K562 (cell line): Measurements from ENCODE around the gene RCL1.

ENCODE experiments used
- GABPA ChIP-seq: fragments of 200-800 bp; sonication (Bioruptor generic); conservative IDR thresholded peaks from 2 replicates; pipeline ENCODE4 v1.6.1; 2016; ENCODE audit warnings: low read depth, missing genetic modification characterization, missing compliant biosample characterization
- GTF2F1 ChIP-seq: IDR thresholded peaks from 2 replicates; pipeline ENCODE4 v1.6.1; 2011; ENCODE audit warnings: low read depth, low read length, improper control_type of control experiment
- KLF1 ChIP-seq: fragments of 450-650 bp; IDR thresholded peaks from 2 replicates; pipeline ENCODE4 v1.6.1; 2016; ENCODE audit warnings: missing genetic modification characterization, missing compliant biosample characterization
- POLR2A ChIP-seq: fragments of 450-650 bp; conservative IDR thresholded peaks from 2 replicates; pipeline ENCODE4 v1.6.1; 2016
- USF1 ChIP-seq: sonication (generic); formaldehyde crosslinking; IDR thresholded peaks from 2 replicates; pipeline ENCODE4 v1.9.0; 2022; ENCODE audit warnings: mild to moderate bottlenecking, missing genetic modification reagents

DNA sequence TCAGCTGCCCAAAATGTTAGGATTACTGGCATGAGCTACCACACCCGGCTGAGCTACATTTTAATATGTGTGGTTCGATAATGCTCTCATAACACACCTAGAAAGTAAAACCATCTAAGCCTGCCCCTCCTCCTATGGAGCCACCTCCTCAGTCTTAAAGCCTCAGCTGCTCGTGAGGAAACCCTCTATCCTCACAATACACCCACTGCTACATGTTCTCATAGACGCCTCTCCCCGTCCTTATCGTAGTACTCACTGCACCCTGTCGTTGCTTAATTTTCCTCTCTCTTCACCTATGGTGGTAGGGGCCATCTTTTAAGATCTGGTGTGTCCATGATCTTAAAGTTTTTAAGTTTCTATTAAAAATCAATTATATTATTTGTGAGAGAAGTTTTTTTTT is 72.9 kb downstream of the RCL1 start:
- TF ChIP-seq POLR2A (0 out of 2 replicates have a peak, but pooled peaks have one; percentile 36), USF1 (CRISPR knock-in tag) (no peak), KLF1 (tag) (no peak), GABPA (no peak), GTF2F1 (no peak)
